GM12878 (cell line): ENCODE data around the gene CCSER1. TPM values are rescaled to one million over a fixed set of nuclear protein-coding genes. Genes with fewer than 3 reads are reported as not detected.

Experiments
- ATAC-seq: fragments of 200-7000 bp; cut with Tn5 transposase; 3 replicates; pipeline ENCODE4 v1.9.1; 2020; ENCODE audit warnings: mild to moderate bottlenecking, moderate library complexity
- BruUV-seq: library from RNA; stranded (reverse); fragments of 400-500 nt; replicated peaks from 2 replicates; lab custom pipeline; 2021; lab: Mats Ljungman, UMichigan
- CTCF ChIA-PET: fragments of 300-600 bp; sonication (Branson Sonifier 250); formaldehyde crosslinking; extraction: SDS; loops from one replicate; lab custom pipeline; 2021; ENCODE audit warnings: inconsistent platforms; lab: Yijun Ruan, JAX
- POLR2A ChIA-PET: fragments of 350-600 bp; formaldehyde crosslinking; extraction: SDS; loops from one replicate; lab custom pipeline; 2021; ENCODE audit warnings: inconsistent platforms; lab: Charles Lee
- RAD21 ChIA-PET: fragments of 300-600 bp; sonication (Branson Sonifier 250); formaldehyde crosslinking; loops from one replicate; lab custom pipeline; 2023; ENCODE audit warnings: antibody characterized with exemption; ENCODE audit not compliant: unreplicated experiment; lab: Charles Lee
- SMC1A ChIA-PET: fragments of 300-600 bp; sonication (Branson Sonifier 250); formaldehyde crosslinking; loops from one replicate; lab custom pipeline; 2023; ENCODE audit not compliant: unreplicated experiment, uncharacterized antibody; lab: Charles Lee
- DNase-seq: peaks from one replicate; pipeline ENCODE4 v3.0.0-alpha.2; 2011; ENCODE audit warnings: low read depth, low spot score
- FAIRE-seq: peaks from 3 replicates; lab custom pipeline; 2011; peaks lifted over from hg19 to GRCh38; lab: Jason Lieb, UNC
- H2AFZ ChIP-seq: 2 replicates; pipeline ENCODE4 v1.6.0; 2011; ENCODE audit warnings: low read depth, low read length, control low read depth; ENCODE audit not compliant: control insufficient read depth
- H3K27ac ChIP-seq: 2 replicates; pipeline ENCODE4 v1.5.1; 2011; ENCODE audit warnings: control low read depth; ENCODE audit not compliant: control insufficient read depth, insufficient read depth
- H3K27me3 ChIP-seq, 2 experiments: replicated peaks in 1 of 2; 2 replicates each; pipeline versions ENCODE4 v1.6.0 to v1.6.1; 2011; ENCODE audit warnings: low read length in 1 of 2; ENCODE audit not compliant: control insufficient read depth in 2 of 2, insufficient read depth in 2 of 2
- H3K36me3 ChIP-seq, 2 experiments: 2 replicates each; pipeline ENCODE4 v1.5.1; 2011; ENCODE audit warnings: low read length in 1 of 2; ENCODE audit not compliant: control insufficient read depth in 2 of 2, insufficient read depth in 2 of 2
- H3K4me1 ChIP-seq: 2 replicates; pipeline ENCODE4 v1.6.1; 2011; ENCODE audit warnings: mild to moderate bottlenecking, low read length, moderate library complexity, mixed read lengths; ENCODE audit not compliant: control insufficient read depth, insufficient read depth
- H3K4me2 ChIP-seq: 2 replicates; pipeline ENCODE4 v1.6.0; 2011; ENCODE audit warnings: control low read depth; ENCODE audit not compliant: control insufficient read depth, insufficient read depth
- H3K4me3 ChIP-seq: fragments of 200-600 bp; sonication (generic); 2 replicates; pipeline ENCODE4 v1.5.1; 2016
- H3K79me2 ChIP-seq: 2 replicates; pipeline ENCODE4 v1.6.0; 2011; ENCODE audit warnings: low read length; ENCODE audit not compliant: control insufficient read depth, insufficient read depth
- H3K9ac ChIP-seq: 2 replicates; pipeline ENCODE4 v1.8.0; 2011; ENCODE audit warnings: low read length, control low read depth, mixed read lengths; ENCODE audit not compliant: control insufficient read depth, insufficient read depth
- H3K9me3 ChIP-seq: replicated peaks from 3 replicates; pipeline ENCODE4 v1.5.1; 2011; ENCODE audit warnings: mild to moderate bottlenecking, low read length; ENCODE audit not compliant: control insufficient read depth, insufficient read depth
- H4K20me1 ChIP-seq: 2 replicates; pipeline ENCODE4 v1.6.0; 2011; ENCODE audit not compliant: control insufficient read depth, insufficient read depth
- BCL11A ChIP-seq: IDR thresholded peaks from 2 replicates; pipeline ENCODE4 v1.6.1; 2011; ENCODE audit warnings: low read depth, low read length
- ELK1 ChIP-seq: IDR thresholded peaks from 2 replicates; pipeline ENCODE4 v1.6.1; 2012; ENCODE audit warnings: low read depth, low read length, improper control_type of control experiment
- EP300 ChIP-seq, 2 experiments: fragments of 150-350 bp in 1 of 2; IDR thresholded peaks; 2 replicates each; pipeline ENCODE4 v1.6.1; 2011 to 2012; ENCODE audit warnings: low read depth in 2 of 2, low read length in 2 of 2, borderline replicate concordance in 1 of 2, improper control_type of control experiment in 1 of 2, inconsistent platforms in 1 of 2; ENCODE audit not compliant: control insufficient read depth in 1 of 2
- IKZF2 ChIP-seq, 2 experiments: fragments of 450-650 bp; IDR thresholded peaks; 2 replicates each; pipeline ENCODE4 v1.6.1; 2017; ENCODE audit warnings: mild to moderate bottlenecking in 2 of 2, moderate library complexity in 2 of 2
- MTA2 ChIP-seq: fragments of 450-650 bp; IDR thresholded peaks from 2 replicates; pipeline ENCODE4 v1.6.1; 2016; ENCODE audit warnings: low read depth, mild to moderate bottlenecking, moderate library complexity
- NFXL1 ChIP-seq: fragments of 450-650 bp; IDR thresholded peaks from 2 replicates; pipeline ENCODE4 v1.6.1; 2017; ENCODE audit warnings: antibody characterized with exemption, mild to moderate bottlenecking, borderline replicate concordance
- RUNX3 ChIP-seq: IDR thresholded peaks from 2 replicates; pipeline ENCODE4 v1.6.1; 2012; ENCODE audit warnings: low read length, inconsistent platforms
- WGBS: methylation state at CpG from one replicate; pipeline ENCODE4 v1.1.6; 2016; ENCODE audit warnings: low lambda C conversion rate; ENCODE audit not compliant: insufficient replicate concordance, insufficient coverage; ENCODE audit errors: missing lambda C conversion rate; 5-methylcytosine and 5-hydroxymethylcytosine counted together
- in situ Hi-C: fragments of 300-500 bp; cut with MboI; formaldehyde crosslinking; loops from 9 replicates; pipeline ENCODE4 v1.14.3; 2018; ENCODE audit warnings: mixed read lengths
- intact Hi-C: fragments of 100-400 bp; cut with micrococcal nuclease; formaldehyde crosslinking; loops from one replicate; pipeline ENCODE4 v1.14.2; 2022; ENCODE audit not compliant: unreplicated experiment
- polyA plus RNA-seq, 11 experiments: library from polyadenylated mRNA; depleted of rRNA in 4 of 11; unstranded in 6 of 11; stranded (reverse) in 5 of 11; fragments of >200 nt; fragmentation: Nextera tagmentation in 4 of 11; fragmentation: Illumina TruSeq in 1 of 11; extraction: Ambion mirVana in 4 of 11; extraction: Trizol in 1 of 11; gene quantifications; 1 replicate in 1 of 11; 2 replicates in 10 of 11; pipeline versions ENCODE4 v1.2.1 to v1.2.3, GENCODE V29; 2011 to 2016; ENCODE audit warnings: inconsistent platforms in 2 of 11, missing spikeins in 2 of 11, low read depth in 1 of 11
- total RNA-seq, 4 experiments: library from RNA; depleted of rRNA in 3 of 4; stranded (reverse); fragments of >200 nt in 3 of 4; fragmentation: Illumina TruSeq in 1 of 4; extraction: Trizol in 1 of 4; gene quantifications; 2 replicates each; pipeline versions ENCODE4 v1.2.1 to v1.2.3, GENCODE V29; 2013 to 2021
- TF ChIP-seq, protein P1 (sequence below): IDR thresholded peaks from 2 replicates; pipeline ENCODE4 v1.6.1; 2012; ENCODE audit warnings: low read length, inconsistent platforms

The CCSER1 gene
- total and polyA plus RNA-seq, 10 of the 15 experiments (the other 5 are each of a cell fraction or from before 2014, with no cell fraction given), result 0.22 to 2.7 (median 1.0) TPM

GRCh38 chr4:90080116-90080515 is 47.1 kb upstream of the CCSER1 start:
- ChIA-PET SMC1A (interaction anchor here (0.6 kb wide), 1 partner anchor 728 kb away, joined by 3 read pairs; no protein-coding TSS in a partner anchor), POLR2A (no interaction called here), CTCF (no interaction called here), RAD21 (no interaction called here)
- Histone ChIP-seq H3K9me3 (no peaks in the 10 kb centered on the region), H3K36me3 (no peaks in the 10 kb centered on the region), H3K4me3 (no peak overlapping the region), H4K20me1 (no peaks in the 10 kb centered on the region), H2AFZ (no peak overlapping the region), H3K27ac (no peak overlapping the region), H3K4me1 (no peaks in the 10 kb centered on the region), H3K9ac (no peak overlapping the region), H3K4me2 (no peak overlapping the region), H3K79me2 (no peaks in the 10 kb centered on the region), H3K27me3 (no peaks in the 10 kb centered on the region)
- ATAC-seq (peak; percentile 66), FAIRE-seq (no peak), DNase-seq (no peak)
- TF ChIP-seq EP300 (IDR thresholded peaks at IDR 0.05; ENCODE audit: borderline replicate concordance in 1 of 2, control insufficient read depth in 1 of 2, low read depth in 2 of 2, low read length in 2 of 2) (0 out of 4 replicates have a peak, but pooled peaks of 1 of the 2 experiments have one; percentile 30), ELK1 (no peak), BCL11A (peak; percentile 53; the same call in 1 of the 2 replicates), MTA2 (peak; percentile 84), RUNX3 (0 out of 2 replicates have a peak, but pooled peaks have one; percentile 21), IKZF2 (IDR thresholded peaks at IDR 0.05) (peak in 1 of 2 experiments; percentile 49; a peak in 3 of 4 replicates), NFXL1 (no peak)
- TF ChIP-seq, protein P1, sequence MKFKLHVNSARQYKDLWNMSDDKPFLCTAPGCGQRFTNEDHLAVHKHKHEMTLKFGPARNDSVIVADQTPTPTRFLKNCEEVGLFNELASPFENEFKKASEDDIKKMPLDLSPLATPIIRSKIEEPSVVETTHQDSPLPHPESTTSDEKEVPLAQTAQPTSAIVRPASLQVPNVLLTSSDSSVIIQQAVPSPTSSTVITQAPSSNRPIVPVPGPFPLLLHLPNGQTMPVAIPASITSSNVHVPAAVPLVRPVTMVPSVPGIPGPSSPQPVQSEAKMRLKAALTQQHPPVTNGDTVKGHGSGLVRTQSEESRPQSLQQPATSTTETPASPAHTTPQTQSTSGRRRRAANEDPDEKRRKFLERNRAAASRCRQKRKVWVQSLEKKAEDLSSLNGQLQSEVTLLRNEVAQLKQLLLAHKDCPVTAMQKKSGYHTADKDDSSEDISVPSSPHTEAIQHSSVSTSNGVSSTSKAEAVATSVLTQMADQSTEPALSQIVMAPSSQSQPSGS, result no peak
- BruUV-seq, result no TSS peak
- in situ Hi-C loops, result no loop called here
- intact Hi-C loops, result no loop called here
- WGBS, result 0% methylated on average over 2 of the region's 2 CpGs
